ENCODE measurements around the gene FARP1. TPM values are rescaled to one million over a fixed set of nuclear protein-coding genes. Genes with fewer than 3 reads are reported as not detected.

The FARP1 gene
- total and polyA plus RNA-seq, 2 of the 13 experiments (the other 11 are each of a cell fraction or from before 2014, with no cell fraction given): 70.6 to 126 TPM

DNA sequence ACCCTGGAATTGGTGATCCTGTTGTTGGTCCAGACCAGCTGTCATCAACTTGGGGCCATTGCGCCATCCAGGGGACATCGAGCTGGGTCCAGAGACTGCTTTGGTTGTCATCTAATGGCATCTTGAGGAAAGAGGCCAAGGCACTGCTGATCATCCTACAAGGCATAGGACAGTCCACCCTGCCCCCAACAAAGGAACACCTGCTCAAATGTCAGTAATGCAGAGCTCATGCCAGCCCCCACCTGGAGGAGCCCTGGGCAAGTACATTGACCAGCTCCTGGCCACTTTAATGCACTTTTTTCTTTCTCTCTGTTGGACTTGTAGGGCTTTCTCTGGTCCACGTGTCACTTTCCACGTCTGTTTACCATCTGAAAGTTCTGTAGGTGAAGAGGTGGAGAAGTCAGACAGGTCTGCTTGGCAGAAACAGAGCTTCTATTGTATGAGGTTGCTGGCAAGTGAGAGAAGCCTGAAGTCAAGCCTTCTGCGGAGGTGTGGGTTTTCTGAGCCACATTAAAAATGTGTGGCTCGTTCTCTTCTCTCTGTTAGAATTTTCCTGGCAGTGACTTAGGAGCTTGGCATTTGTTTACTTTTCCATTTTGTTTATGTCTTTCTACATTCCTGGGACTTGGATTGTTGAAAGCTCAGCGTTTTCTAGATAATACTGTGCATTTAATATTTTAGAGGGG is 158.2 kb downstream of the FARP1 start (continued):
- TF ChIP-seq, protein P1, sequence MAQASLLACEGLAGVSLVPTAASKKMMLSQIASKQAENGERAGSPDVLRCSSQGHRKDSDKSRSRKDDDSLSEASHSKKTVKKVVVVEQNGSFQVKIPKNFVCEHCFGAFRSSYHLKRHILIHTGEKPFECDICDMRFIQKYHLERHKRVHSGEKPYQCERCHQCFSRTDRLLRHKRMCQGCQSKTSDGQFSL (CRISPR knock-in tag; IDR thresholded peaks at IDR 0.05): no peak
- TF ChIP-seq ZNF205 (CRISPR knock-in tag; IDR thresholded peaks at IDR 0.05): 0 out of 2 replicates have a peak, but pooled peaks have one; percentile 63
- no peak for TF ChIP-seq NKX3-1 (CRISPR knock-in tag; IDR thresholded peaks at IDR 0.05)
- no peak for TF ChIP-seq TAF15 (IDR thresholded peaks at IDR 0.05; ENCODE audit: low read depth, low read length, poor library complexity, severe bottlenecking)
- peak; percentile 77; the same call in 1 of the 2 replicates for TF ChIP-seq ZNF710 (CRISPR knock-in tag; IDR thresholded peaks at IDR 0.05; ENCODE audit: borderline replicate concordance)
- 0 out of 2 replicates have a peak, but pooled peaks have one; percentile 32 for TF ChIP-seq KDM2A (CRISPR knock-in tag; IDR thresholded peaks at IDR 0.05; ENCODE audit: borderline replicate concordance, low read depth)
- TF ChIP-seq ZFP82 (CRISPR knock-in tag; IDR thresholded peaks at IDR 0.05; ENCODE audit: borderline replicate concordance): no peak
- peak; percentile 78; the same call in 1 of the 2 replicates for TF ChIP-seq ZNF318 (CRISPR knock-in tag; IDR thresholded peaks at IDR 0.05)
- TF ChIP-seq, protein P2, sequence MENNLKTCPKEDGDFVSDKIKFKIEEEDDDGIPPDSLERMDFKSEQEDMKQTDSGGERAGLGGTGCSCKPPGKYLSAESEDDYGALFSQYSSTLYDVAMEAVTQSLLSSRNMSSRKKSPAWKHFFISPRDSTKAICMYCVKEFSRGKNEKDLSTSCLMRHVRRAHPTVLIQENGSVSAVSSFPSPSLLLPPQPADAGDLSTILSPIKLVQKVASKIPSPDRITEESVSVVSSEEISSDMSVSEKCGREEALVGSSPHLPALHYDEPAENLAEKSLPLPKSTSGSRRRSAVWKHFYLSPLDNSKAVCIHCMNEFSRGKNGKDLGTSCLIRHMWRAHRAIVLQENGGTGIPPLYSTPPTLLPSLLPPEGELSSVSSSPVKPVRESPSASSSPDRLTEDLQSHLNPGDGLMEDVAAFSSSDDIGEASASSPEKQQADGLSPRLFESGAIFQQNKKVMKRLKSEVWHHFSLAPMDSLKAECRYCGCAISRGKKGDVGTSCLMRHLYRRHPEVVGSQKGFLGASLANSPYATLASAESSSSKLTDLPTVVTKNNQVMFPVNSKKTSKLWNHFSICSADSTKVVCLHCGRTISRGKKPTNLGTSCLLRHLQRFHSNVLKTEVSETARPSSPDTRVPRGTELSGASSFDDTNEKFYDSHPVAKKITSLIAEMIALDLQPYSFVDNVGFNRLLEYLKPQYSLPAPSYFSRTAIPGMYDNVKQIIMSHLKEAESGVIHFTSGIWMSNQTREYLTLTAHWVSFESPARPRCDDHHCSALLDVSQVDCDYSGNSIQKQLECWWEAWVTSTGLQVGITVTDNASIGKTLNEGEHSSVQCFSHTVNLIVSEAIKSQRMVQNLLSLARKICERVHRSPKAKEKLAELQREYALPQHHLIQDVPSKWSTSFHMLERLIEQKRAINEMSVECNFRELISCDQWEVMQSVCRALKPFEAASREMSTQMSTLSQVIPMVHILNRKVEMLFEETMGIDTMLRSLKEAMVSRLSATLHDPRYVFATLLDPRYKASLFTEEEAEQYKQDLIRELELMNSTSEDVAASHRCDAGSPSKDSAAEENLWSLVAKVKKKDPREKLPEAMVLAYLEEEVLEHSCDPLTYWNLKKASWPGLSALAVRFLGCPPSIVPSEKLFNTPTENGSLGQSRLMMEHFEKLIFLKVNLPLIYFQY (CRISPR knock-in tag; IDR thresholded peaks at IDR 0.05; ENCODE audit: borderline replicate concordance): no peak
- TF ChIP-seq ATF7 (IDR thresholded peaks at IDR 0.05): no peak
- no peak for TF ChIP-seq ATF7 (CRISPR knock-in tag; IDR thresholded peaks at IDR 0.05)
- no peak for TF ChIP-seq ZNF33A (CRISPR knock-in tag; IDR thresholded peaks at IDR 0.05; ENCODE audit: borderline replicate concordance)

Measured in HepG2 (cell line).